ENCODE results near the gene ATP5MC3.
A peak's percentile ranks its signal among the peaks of the same experiment; 100 is the strongest.
"Not testable (repeated sequence)": the region's sequence is repeated elsewhere in the genome, so short reads cannot be mapped to it uniquely, and the experiment has no call there.

ATP5MC3 gene

GRCh38 chr2:175181104-175181876 lies at the start of gene ATP5MC3:
ATP5MC3 (minus strand) TSS chr2:175181710; CDS start chr2:175181393, 317 bp downstream.
- DNase-seq (ENCODE audit: extremely low read depth in 1 of 2, low read depth in 1 of 2), result peak; percentile 81 to 86

GRCh38 chr2:175228601-175229000 lies 47.1 kb upstream of the ATP5MC3 start:
- not testable (repeated sequence) for DNase-seq (ENCODE audit: extremely low read depth in 1 of 2, low read depth in 1 of 2)

DNA sequence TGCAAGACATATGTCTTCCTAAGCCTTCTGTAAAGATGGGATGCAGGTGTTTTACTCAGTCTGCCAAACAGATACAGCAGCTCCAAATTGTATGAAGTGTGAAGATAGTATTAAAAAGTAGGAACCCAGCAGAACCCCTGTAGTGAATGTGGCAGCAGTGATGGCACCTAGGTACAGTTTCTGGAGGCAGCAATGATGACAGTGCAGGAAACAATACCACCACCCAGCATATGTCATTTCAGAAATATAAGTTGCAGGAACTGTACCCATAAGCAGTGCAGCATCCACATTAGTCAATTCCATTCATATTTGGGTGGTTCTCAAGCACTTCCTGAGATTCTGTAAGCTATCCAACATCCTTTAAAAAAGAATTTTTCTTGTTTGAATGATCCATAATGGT lies 46.7 kb upstream of the ATP5MC3 start:
- no peak for DNase-seq (ENCODE audit: extremely low read depth in 1 of 2, low read depth in 1 of 2)

- DNase-seq (ENCODE audit: extremely low read depth in 1 of 2, low read depth in 1 of 2), result no peak
These were observed 45.9 kb upstream of the ATP5MC3 start for GRCh38 chr2:175227393-175227792.

GRCh38 chr2:175220075-175220474 lies 38.6 kb upstream of the ATP5MC3 start:
- DNase-seq (ENCODE audit: extremely low read depth in 1 of 2, low read depth in 1 of 2), result no peak

DNA sequence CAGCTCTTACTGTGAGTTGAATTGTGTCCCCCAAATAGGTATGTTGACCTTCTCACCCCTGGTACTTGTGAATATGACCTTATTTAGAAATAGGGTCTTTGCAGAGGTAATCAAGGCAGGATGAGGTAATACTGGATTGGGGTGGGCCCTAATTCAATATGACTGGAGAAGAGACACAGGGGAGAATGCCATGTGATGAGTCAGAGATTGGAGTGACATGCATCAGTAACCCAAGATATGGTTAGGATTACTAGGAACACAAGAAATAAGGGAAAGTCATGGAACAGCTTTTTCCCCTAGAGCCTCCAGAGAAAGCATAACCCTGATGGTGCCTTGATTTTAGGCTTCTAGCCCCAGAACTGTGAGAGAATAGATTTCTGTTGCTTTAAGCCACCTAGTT lies 37.0 kb upstream of the ATP5MC3 start:
- no peak for DNase-seq (ENCODE audit: extremely low read depth in 1 of 2, low read depth in 1 of 2)

- no peak for DNase-seq (ENCODE audit: extremely low read depth in 1 of 2, low read depth in 1 of 2)
These were observed 26.4 kb upstream of the ATP5MC3 start for GRCh38 chr2:175207741-175208438.

DNA sequence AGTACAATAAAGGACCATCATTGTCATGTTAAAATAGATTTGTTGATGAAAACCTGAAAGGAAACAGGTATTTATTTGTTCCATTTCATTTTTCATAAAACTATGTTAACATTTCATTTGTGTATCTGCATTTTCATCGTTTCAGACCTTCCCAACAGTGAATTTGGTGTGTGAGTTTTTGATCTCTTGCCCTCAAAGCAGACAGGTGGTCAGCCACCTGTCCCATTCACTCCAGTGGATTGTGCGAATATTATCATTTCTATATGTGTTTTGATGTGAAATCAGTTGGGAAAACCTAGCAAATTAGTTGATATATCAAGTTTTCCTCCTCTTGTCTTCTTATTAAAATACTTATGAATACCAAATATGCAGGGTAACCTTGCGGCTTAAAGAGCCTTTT lies 25.4 kb upstream of the ATP5MC3 start:
- DNase-seq (ENCODE audit: extremely low read depth in 1 of 2, low read depth in 1 of 2), result no peak

GRCh38 chr2:175205523-175205922 lies 24.0 kb upstream of the ATP5MC3 start:
- no peak for DNase-seq (ENCODE audit: extremely low read depth in 1 of 2, low read depth in 1 of 2)

DNA sequence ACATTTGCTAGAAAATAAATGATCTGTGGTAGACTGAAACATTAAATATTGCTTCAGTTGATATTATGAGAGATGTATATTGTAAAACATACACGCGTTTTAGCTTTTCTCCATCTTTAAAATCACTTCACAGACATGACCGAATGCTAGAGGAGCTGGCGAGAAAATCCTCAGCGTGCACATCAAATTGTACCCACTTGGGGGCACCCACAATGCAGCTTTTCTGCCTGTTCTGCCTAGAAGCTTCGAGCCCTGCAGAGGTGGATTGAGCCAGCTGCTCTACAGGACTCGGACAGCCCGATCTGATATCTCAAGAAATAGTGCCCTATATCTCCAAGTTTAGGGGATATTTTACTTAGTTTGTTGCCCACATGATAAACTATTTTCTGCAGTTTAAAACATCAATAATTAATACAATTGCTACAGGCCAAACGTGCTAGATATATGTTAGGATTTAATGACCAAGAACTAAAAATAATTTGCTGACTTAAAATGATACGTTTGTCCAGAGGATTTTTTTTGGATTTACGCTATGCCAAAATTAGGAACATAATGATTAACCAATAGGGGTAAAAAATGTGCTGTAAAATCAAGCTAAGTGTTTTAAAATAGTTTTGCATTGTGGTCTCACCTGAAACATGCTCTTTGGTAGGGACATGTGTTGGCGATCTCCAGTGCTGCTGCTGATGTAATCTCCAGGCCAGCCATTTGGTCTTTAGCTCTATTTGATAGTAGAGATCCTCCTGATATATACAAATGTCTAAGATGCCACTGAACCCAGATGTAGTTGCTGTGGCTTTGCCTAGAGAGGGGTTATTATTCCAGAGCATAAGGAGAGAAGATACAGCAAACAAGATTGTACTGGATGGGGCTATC lies 22.3 kb upstream of the ATP5MC3 start:
- peak in 1 of 2 donors; percentile 19 for DNase-seq (ENCODE audit: extremely low read depth in 1 of 2, low read depth in 1 of 2)

- DNase-seq (ENCODE audit: extremely low read depth in 1 of 2, low read depth in 1 of 2), result no peak
These were observed 13.5 kb upstream of the ATP5MC3 start for GRCh38 chr2:175195012-175195411.

- DNase-seq (ENCODE audit: extremely low read depth in 1 of 2, low read depth in 1 of 2), result no peak
These were observed 7.3 kb upstream of the ATP5MC3 start for GRCh38 chr2:175188761-175189160.

GRCh38 chr2:175187378-175187777 lies 5.9 kb upstream of the ATP5MC3 start:
- no peak for DNase-seq (ENCODE audit: extremely low read depth in 1 of 2, low read depth in 1 of 2)

DNA sequence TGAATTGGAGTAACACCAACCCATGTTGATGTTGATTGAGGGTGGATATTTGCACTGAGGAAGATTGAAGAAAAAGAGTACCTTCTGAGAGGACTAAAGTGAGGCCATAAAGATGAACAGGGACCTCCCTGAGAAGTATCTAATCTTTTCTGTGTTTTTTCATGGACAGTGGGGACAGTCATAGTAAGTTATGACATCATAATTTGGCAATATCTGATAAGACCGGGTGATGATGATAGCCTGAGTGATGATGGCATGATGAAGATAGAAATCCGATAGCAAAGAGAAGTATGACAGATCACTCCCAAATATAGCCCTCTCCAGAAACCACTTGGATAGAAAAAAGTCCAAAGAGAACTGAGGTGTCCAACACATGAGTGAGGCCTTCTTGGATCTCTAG lies 2.2 kb upstream of the ATP5MC3 start:
- DNase-seq (ENCODE audit: extremely low read depth in 1 of 2, low read depth in 1 of 2), result no peak

- DNase-seq (ENCODE audit: extremely low read depth in 1 of 2, low read depth in 1 of 2), result no peak
These were observed 383 bp upstream of the ATP5MC3 start for GRCh38 chr2:175181877-175182308.

GRCh38 chr2:175180701-175181103 lies 808 bp downstream of the ATP5MC3 start:
- DNase-seq (ENCODE audit: extremely low read depth in 1 of 2, low read depth in 1 of 2), result peak in 1 of 2 donors; percentile 5

GRCh38 chr2:175176624-175177023 lies 4.9 kb downstream of the ATP5MC3 start:
- no peak for DNase-seq (ENCODE audit: extremely low read depth in 1 of 2, low read depth in 1 of 2)

DNA sequence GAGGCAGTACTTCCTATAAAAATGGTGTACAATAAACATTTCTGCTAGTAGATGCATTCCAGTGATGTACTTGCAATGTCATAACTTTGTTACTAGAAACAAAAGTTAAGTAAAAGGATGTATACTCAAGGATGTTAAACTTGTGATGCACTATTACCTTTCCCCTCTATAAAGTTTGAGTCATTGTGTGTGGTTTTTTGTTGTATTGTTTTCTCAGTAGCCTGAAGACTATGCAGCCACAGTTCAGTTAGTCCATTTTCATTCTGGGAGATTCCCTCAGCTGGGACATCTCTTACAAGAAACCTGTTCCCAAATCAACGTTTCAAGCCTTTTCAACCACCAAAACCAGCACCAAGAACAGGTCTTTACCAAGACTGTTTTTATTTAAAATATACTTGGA lies 5.6 kb downstream of the ATP5MC3 start:
- no peak for DNase-seq (ENCODE audit: extremely low read depth in 1 of 2, low read depth in 1 of 2)

- DNase-seq (ENCODE audit: extremely low read depth in 1 of 2, low read depth in 1 of 2), result no peak
These were observed 6.2 kb downstream of the ATP5MC3 start for GRCh38 chr2:175175320-175175719.

DNA sequence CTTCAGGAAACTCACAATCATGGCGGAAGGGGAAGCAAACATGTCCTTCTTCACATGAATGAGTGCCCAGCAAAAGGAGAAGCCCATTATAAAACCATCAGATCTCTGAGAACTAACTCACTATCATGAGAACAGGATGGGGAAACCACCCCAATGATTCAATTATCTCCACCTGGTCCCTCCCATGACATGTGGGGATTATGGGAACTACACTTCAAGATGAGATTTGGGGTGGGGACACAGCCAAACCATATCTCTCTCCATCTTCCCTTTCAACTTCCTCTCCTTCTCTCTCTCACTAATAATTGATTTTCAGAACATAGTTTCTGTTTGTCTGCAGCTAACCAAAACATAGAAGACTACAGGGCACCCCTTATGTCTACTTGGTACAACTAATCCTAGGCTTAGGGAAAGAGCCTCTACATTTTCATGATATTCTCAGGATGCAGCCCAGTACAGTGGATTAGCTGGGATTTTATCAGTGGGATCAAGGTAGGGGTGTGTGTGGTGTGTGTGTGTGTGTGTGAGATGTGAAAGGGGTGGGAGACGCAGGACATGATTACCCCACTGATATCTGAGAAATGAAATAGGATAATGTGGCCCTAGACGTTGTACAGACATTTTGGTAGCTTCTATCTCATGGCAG lies 10.7 kb downstream of the ATP5MC3 start:
- no peak for DNase-seq (ENCODE audit: extremely low read depth in 1 of 2, low read depth in 1 of 2)

GRCh38 chr2:175169191-175169590 lies 12.3 kb downstream of the ATP5MC3 start:
- DNase-seq (ENCODE audit: extremely low read depth in 1 of 2, low read depth in 1 of 2), result no peak
